Memory B cell (primary cell): ENCODE results near the gene RANGRF.

Source experiments
- ATAC-seq: fragments of 150-1000 bp; cut with Tn5 transposase; 2 replicates; pipeline ENCODE4 v1.10.0; 2021; ENCODE audit warnings: low read depth, mild to moderate bottlenecking, moderate library complexity
- DNase-seq, 2 donors: peaks; one replicate each; pipeline ENCODE4 v3.0.0; 2022; ENCODE audit warnings: low spot score in 2 of 2
- H3K27ac Mint-ChIP-seq: one replicate; pipeline ENCODE4 v1.8.0; 2022; ENCODE audit warnings: mild to moderate bottlenecking, moderate library complexity, mixed read lengths
- H3K27me3 Mint-ChIP-seq: one replicate; pipeline ENCODE4 v1.8.0; 2022; ENCODE audit warnings: mixed read lengths
- H3K36me3 Mint-ChIP-seq: one replicate; pipeline ENCODE4 v1.8.0; 2022; ENCODE audit warnings: mild to moderate bottlenecking, mixed read lengths
- H3K4me1 Mint-ChIP-seq: one replicate; pipeline ENCODE4 v1.8.0; 2022; ENCODE audit warnings: mixed read lengths
- H3K4me3 Mint-ChIP-seq: one replicate; pipeline ENCODE4 v1.8.0; 2022; ENCODE audit warnings: mild to moderate bottlenecking, moderate library complexity, mixed read lengths
- H3K9me3 Mint-ChIP-seq: one replicate; pipeline ENCODE4 v1.8.0; 2022; ENCODE audit warnings: mixed read lengths

Gene RANGRF

DNA sequence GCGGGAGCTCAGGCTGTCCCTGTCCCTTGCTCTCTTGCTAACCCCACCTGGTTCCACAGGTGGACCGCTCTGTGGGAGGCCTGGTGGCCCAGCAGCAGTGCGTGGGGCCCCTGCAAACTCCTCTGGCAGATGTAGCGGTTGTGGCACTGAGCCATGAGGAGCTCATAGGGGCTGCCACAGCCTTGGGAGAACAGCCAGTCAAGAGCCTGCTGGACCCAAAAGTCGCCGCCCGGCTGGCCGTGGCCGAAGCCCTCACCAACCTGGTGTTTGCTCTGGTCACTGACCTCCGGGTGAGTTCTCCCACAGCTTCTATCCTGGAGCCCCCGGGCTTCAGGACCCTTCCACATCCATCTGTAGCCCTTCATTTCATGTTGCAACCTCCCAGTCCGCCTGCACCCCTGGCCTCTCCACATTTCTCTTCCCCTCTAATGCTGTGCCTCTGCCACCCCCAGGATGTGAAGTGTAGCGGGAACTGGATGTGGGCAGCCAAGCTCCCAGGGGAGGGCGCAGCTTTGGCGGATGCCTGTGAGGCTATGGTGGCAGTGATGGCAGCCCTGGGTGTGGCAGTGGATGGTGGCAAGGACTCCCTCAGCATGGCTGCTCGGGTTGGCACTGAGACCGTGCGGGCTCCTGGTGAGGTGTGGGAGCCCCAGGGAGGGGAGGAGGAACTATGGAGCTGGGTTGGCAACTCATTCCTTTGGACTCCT lies 23.5 kb upstream of the RANGRF start:
- Mint-ChIP-seq H3K4me3 (no peak overlapping the region), H3K4me1 (no peaks in the 10 kb centered on the region), H3K27me3 (no peaks in the 10 kb centered on the region), H3K36me3 (peaks cover 35% of the 10 kb centered on the region), H3K9me3 (no peaks in the 10 kb centered on the region), H3K27ac (no peak overlapping the region)
- DNase-seq (no peak), ATAC-seq (no peak)

DNA sequence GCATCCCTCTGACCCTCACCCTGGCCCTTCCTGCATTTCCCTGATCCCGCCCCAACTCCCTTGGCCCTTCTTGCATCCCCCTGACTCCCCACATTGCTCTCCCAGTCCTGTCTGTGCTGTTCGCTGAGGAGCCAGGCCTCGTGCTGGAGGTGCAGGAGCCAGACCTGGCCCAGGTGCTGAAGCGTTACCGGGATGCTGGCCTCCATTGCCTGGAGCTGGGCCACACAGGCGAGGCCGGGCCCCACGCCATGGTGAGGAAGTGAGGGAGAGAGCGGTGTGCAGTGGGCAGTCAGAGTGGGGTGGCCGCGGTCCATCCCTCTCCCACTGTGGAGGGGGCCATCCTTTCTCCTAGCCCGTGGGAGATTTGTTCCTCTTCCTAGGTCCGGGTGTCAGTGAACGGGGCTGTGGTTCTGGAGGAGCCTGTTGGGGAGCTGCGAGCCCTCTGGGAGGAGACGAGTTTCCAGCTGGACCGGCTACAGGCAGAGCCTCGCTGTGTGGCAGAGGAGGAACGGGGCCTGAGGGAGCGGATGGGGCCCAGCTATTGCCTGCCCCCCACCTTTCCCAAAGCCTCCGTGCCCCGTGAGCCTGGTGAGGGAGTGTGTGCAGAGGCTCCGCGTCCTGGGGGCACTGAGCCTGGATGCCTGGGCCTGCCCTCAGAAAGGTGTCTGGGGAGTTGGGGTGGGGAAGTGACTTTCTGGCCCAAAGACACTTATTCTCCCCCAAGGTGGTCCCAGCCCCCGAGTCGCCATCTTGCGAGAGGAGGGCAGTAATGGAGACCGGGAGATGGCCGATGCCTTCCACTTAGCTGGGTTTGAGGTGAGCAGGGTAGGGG lies 21.6 kb upstream of the RANGRF start:
- peaks cover 33% of the 10 kb centered on the region for H3K36me3 Mint-ChIP-seq
- ATAC-seq = no peak

DNA sequence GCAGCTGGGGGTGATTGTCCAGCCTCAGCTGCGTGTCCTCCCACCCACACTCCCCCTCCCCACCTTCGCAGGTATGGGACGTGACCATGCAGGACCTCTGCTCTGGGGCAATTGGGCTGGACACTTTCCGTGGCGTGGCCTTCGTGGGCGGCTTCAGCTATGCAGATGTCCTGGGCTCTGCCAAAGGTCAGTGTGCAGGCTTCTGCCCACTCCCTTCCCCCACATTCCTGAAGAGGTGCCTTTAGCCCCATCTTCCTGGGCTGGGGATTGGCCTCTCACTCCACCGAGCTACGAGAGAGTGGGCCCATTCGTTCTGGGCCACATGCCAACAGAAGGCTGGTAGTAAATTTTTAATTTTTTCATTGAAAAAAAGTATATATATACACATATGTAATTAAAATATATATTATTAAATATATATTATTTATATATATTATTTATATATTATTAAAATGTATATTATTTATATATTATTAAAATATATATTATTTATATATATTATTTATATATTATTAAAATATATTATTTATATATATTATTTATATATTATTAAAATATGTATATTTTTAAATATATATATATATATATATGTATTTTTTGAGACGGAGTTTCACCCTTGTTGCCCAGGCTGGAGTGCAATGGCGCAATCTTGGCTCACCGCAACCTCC lies 20.9 kb upstream of the RANGRF start:
- no peaks in the 10 kb centered on the region for H3K27me3 Mint-ChIP-seq
- peaks cover 30% of the 10 kb centered on the region for H3K36me3 Mint-ChIP-seq
- H3K27ac Mint-ChIP-seq = no peak overlapping the region
- no peaks in the 10 kb centered on the region for H3K9me3 Mint-ChIP-seq
- DNase-seq = no peak
- no peak overlapping the region for H3K4me3 Mint-ChIP-seq
- no peak for ATAC-seq
- H3K4me1 Mint-ChIP-seq = no peaks in the 10 kb centered on the region

More for the DNA sequence above, 21.6 kb upstream of the RANGRF start:
- DNase-seq = no peak
- Mint-ChIP-seq H3K4me1 (no peaks in the 10 kb centered on the region), H3K9me3 (no peaks in the 10 kb centered on the region), H3K27ac (no peak overlapping the region), H3K4me3 (no peak overlapping the region), H3K27me3 (no peaks in the 10 kb centered on the region)

DNA sequence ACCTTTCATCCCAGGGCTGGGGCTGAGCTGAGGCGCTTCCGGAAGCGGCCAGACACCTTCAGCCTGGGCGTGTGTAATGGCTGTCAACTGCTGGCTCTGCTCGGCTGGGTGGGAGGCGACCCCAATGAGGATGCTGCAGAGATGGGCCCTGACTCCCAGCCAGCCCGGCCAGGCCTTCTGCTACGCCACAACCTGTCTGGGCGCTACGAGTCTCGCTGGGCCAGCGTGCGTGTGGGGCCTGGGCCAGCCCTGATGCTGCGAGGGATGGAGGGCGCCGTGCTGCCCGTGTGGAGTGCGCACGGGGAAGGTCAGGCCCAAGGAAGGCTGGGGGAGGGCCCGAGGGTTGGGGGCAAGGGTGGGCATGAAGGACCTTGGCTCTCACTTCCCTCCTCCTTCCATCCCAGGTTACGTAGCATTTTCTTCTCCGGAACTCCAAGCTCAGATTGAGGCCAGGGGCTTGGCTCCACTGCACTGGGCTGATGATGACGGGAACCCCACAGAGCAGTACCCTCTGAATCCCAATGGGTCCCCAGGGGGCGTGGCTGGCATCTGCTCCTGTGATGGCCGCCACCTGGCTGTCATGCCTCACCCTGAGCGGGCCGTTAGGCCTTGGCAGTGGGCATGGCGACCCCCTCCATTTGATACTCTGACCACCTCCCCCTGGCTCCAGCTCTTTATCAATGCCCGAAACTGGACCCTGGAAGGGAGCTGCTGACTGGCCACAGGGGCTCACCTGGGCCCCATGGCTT lies 19.7 kb upstream of the RANGRF start:
- no peak overlapping the region for H3K27ac Mint-ChIP-seq
- H3K27me3 Mint-ChIP-seq = no peaks in the 10 kb centered on the region
- no peak overlapping the region for H3K4me3 Mint-ChIP-seq
- H3K4me1 Mint-ChIP-seq = no peaks in the 10 kb centered on the region
- H3K36me3 Mint-ChIP-seq = peaks cover 21% of the 10 kb centered on the region
- ATAC-seq (no peak), DNase-seq (no peak)
- H3K9me3 Mint-ChIP-seq = no peaks in the 10 kb centered on the region

DNA sequence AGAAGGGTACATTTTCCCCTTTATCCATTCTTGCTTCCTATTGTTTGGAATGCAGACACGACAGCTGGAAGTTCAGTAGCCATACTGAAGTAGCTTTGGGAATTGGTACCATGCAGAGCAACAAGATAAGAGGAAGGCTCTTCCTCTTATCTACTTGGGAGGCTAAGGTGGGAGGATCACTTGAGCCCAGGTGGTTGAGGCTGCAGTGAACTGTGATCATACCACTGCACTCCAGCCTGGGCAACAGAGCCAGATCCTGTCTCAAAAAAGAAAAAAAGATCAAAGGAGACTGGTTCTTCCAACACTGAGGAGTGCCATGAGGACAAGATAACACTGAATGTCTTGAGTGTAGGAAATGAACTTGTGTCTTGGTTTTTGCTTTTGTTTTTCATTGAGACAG lies 16.0 kb upstream of the RANGRF start:
- Mint-ChIP-seq H3K27ac (no peak overlapping the region), H3K4me1 (peaks cover 2% of the 10 kb centered on the region), H3K27me3 (no peaks in the 10 kb centered on the region), H3K4me3 (no peak overlapping the region), H3K36me3 (peaks cover 8% of the 10 kb centered on the region), H3K9me3 (no peaks in the 10 kb centered on the region)
- DNase-seq (no peak), ATAC-seq (no peak)

DNA sequence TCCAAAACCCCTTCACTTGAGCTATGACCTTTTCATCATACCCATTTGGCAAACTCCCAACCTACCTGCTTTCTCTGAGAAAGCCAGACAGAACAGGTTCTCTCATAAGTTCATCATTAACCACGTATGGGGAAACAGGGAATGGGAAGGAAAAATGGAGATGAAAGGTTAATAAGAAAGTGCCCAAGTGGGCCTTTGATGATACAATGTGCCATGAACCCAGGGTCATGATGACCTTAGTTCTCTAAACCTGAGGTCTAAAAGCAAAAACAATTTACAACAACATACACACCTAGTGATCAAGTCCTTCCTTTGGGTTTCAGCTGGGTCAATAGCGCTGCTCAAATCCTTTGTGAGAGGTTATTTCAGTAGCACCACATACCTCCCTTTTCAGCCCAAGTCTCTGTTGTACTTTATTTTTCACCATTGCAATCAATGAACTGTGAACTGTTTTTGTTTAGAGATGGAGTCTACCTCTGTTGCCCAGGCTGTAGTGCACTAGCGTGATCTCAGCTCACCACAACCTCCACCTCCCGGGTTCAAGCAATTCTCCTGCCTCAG lies 14.5 kb upstream of the RANGRF start:
- Mint-ChIP-seq H3K27me3 (no peaks in the 10 kb centered on the region), H3K9me3 (no peaks in the 10 kb centered on the region), H3K4me3 (no peak overlapping the region), H3K4me1 (peaks cover 2% of the 10 kb centered on the region), H3K27ac (no peak overlapping the region), H3K36me3 (peaks cover 3% of the 10 kb centered on the region)
- no peak for DNase-seq
- no peak for ATAC-seq

DNA sequence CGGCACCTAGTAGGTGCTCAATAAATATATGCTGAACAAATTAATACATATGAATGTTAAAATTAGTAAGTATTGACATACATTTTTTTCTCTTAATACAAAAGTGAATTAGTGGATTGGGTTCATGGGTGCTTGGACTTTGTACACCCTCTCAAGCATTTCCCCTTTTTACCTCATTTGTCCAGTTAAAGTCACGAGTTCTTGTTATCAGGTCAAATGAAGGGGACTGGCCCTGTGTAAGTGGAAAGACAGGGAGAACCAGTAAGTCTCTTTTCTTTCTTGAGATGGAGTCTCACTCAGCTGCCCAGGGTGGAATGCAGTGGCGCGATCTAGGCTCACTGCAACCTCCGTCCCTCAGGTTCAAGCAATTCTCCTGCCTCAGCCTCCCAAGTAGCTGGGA lies 13.7 kb upstream of the RANGRF start:
- Mint-ChIP-seq H3K4me1 (peaks cover 2% of the 10 kb centered on the region), H3K9me3 (no peaks in the 10 kb centered on the region), H3K27me3 (peaks cover 2% of the 10 kb centered on the region), H3K36me3 (peaks cover 3% of the 10 kb centered on the region), H3K27ac (no peak overlapping the region), H3K4me3 (no peak overlapping the region)
- DNase-seq = no peak
- no peak for ATAC-seq

DNA sequence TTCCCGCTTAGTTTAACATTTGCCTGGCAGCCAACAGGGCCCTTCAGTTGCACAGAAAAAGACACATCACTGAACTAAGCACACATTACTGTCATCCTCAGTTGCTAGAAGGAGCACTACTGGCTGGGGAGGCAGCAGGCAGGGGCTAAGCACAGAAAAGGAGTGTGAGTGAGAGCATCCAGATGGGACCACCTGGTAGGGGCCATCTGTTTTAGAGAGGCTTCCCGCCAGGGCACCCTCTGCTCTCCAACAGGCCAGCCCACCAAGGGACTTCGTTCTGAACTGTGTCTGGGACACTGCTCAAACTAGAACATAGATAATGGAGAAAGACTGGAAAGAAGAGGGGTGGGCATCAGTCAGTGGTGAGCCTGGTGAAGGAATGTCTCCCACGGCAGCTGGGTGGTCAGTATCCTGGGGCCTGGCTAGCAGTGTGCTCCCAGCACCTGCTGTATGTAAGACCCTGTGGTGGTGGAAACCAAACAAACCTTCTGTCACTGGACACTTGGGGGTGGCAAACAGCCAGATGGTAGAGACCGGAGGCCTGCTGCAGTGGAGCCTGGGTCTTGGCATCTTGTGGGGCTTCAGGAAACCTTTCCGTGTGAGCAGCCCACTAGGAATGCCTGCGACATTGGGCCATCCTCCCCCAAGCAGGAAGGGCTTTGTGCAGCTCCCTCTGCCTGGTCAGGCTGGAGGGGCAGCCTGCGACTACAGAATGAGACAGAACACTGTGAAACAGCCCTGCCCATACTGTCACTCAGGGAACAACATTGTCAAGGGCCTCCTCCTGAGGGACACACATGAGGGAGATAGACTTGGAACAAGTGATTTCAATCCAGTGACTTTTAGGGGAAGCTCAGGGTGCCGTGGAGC lies 12.8 kb upstream of the RANGRF start:
- H3K36me3 Mint-ChIP-seq = peaks cover 3% of the 10 kb centered on the region
- no peak overlapping the region for H3K4me3 Mint-ChIP-seq
- peaks cover 2% of the 10 kb centered on the region for H3K4me1 Mint-ChIP-seq
- DNase-seq = no peak
- ATAC-seq = no peak
- H3K27ac Mint-ChIP-seq = no peak overlapping the region
- no peaks in the 10 kb centered on the region for H3K9me3 Mint-ChIP-seq
- H3K27me3 Mint-ChIP-seq = peaks cover 2% of the 10 kb centered on the region

DNA sequence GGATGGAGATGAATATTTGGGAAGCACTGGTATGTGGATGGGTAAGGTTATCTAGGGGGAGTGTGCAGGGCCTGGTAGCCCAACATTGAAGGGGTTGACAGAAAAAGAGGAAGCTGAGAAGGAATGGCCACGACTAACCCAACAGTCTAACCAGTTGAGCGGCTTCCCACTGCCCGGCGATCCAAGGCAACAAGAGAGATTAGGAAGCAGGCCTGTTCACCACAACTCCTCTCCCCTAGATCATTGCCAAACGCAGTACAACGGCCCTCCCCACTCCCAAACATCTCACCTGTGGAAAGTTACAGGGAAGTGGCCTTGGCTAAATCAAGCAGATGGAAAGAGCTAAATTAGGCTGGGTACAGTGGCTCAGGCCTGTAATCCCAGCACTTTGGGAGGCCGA lies 11.2 kb upstream of the RANGRF start:
- Mint-ChIP-seq H3K27ac (no peak overlapping the region), H3K9me3 (no peaks in the 10 kb centered on the region), H3K27me3 (peaks cover 2% of the 10 kb centered on the region), H3K4me3 (no peak overlapping the region), H3K4me1 (peaks cover 2% of the 10 kb centered on the region), H3K36me3 (no peaks in the 10 kb centered on the region)
- no peak for DNase-seq
- no peak for ATAC-seq

DNA sequence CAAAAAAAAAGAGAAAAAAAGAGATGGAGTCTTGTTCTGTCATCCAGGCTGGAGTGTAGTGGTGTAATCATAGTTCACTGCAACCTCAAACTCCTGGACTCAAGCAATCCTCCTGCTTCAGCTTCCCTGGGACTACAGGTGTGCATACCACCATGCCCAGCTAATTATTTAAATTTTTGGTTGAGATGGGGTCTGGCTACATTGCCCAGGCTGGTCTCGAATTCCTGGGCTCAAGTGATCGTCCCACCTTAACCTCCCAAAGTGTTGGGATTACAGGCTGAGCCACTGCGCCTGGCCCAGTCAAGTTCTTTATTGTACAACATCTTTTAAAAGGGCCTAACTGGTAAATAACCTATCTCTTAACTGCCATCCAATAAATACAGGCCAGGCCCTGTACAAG lies 6.1 kb upstream of the RANGRF start:
- Mint-ChIP-seq H3K27ac (no peak overlapping the region), H3K4me1 (peaks cover 5% of the 10 kb centered on the region), H3K36me3 (no peaks in the 10 kb centered on the region), H3K27me3 (peaks cover 2% of the 10 kb centered on the region), H3K9me3 (no peaks in the 10 kb centered on the region), H3K4me3 (no peak overlapping the region)
- DNase-seq (no peak), ATAC-seq (no peak)

DNA sequence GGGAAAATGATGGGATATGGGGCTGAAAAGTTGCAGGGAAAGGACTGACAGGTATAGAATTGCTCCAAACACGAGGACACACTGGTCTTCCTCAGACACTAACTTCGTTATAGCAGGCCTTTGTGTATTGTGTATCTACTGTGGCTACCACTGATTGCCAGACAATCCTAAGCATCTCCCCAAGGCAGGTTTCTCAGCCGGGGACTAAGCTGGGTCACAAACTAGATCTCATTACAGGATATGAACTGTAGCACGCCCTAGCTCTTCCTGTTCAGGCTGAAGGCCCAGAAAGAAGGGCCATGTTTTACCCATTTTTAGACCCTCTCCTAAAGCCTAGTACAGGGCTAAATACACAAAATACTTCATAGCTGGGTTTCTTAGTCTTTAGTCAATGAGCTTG lies 5.1 kb upstream of the RANGRF start:
- no peak overlapping the region for H3K27ac Mint-ChIP-seq
- DNase-seq (no peak), ATAC-seq (no peak)
- H3K4me1 Mint-ChIP-seq = peaks cover 9% of the 10 kb centered on the region
- no peaks in the 10 kb centered on the region for H3K9me3 Mint-ChIP-seq
- no peaks in the 10 kb centered on the region for H3K36me3 Mint-ChIP-seq
- H3K4me3 Mint-ChIP-seq = no peak overlapping the region
- peaks cover 2% of the 10 kb centered on the region for H3K27me3 Mint-ChIP-seq

DNA sequence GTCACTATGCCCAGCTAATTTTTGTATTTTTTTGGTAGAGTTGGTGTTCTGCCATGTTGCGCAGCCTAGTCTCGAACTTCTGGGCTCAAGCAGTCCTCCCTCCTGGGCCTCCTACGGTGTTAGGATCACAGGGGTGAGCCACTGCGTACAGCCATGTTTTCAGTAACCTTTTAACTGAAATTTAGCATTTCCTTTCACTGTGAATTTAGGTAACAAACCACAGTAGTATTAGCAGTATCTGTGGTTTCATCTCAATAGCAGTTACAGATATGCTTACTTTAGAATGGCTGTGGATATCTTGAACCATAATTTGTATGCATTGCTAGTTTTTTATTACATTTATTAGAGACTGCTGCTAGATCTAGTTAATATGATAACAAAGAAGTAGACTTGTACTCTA lies 4.3 kb upstream of the RANGRF start:
- Mint-ChIP-seq H3K27me3 (peaks cover 2% of the 10 kb centered on the region), H3K4me1 (peaks cover 14% of the 10 kb centered on the region), H3K4me3 (no peak overlapping the region), H3K9me3 (no peaks in the 10 kb centered on the region), H3K36me3 (no peaks in the 10 kb centered on the region), H3K27ac (no peak overlapping the region)
- ATAC-seq = no peak
- no peak for DNase-seq
